H1 (cell line): ENCODE results near the gene DLG1. TPM values are rescaled to one million over a fixed set of nuclear protein-coding genes. Genes with fewer than 3 reads are reported as not detected.

Experiments used
- KDM5A ChIP-seq: fragments of 200-600 bp; IDR thresholded peaks from 2 replicates; pipeline ENCODE4 v1.7.1; 2012; ENCODE audit warnings: mild to moderate bottlenecking, low read length, inconsistent platforms, mixed read lengths
- TCF12 ChIP-seq: IDR thresholded peaks from 2 replicates; pipeline ENCODE4 v1.6.1; 2011; ENCODE audit warnings: low read depth, mild to moderate bottlenecking, low read length
- TEAD4 ChIP-seq: IDR thresholded peaks from 2 replicates; pipeline ENCODE4 v1.6.1; 2012; ENCODE audit warnings: low read depth, low read length, inconsistent platforms, mixed read lengths
- polyA plus RNA-seq, 7 experiments: library from polyadenylated mRNA; depleted of rRNA in 3 of 7; stranded (reverse) in 5 of 7; unstranded in 2 of 7; fragments of >200 nt in 5 of 7; fragments of 200-250 nt in 2 of 7; gene quantifications; 1 replicate in 5 of 7; 2 replicates in 1 of 7; 4 replicates in 1 of 7; pipeline versions ENCODE4 v1.2.1 to v1.2.3, GENCODE V29; 2011 to 2013; ENCODE audit warnings: missing spikeins in 2 of 7, mixed read lengths in 2 of 7
- total RNA-seq: library from RNA; stranded (reverse); fragmentation: NEBNext Ultra II Directional; extraction: Animal tissue kit (Norgen Biotek cat#: 25700); gene quantifications from 2 replicates; pipeline ENCODE4 v1.2.1, GENCODE V29; 2021
- TF ChIP-seq, protein P1 (sequence below): IDR thresholded peaks from 2 replicates; pipeline ENCODE4 v1.6.1; 2012; ENCODE audit warnings: inconsistent platforms
- TF ChIP-seq, protein P2 (sequence below), 3 experiments: IDR thresholded peaks; 1 replicate in 2 of 3; 2 replicates in 1 of 3; pipeline versions ENCODE4 v1.5.1 to v1.6.1; 2011; ENCODE audit warnings: low read length in 3 of 3, mild to moderate bottlenecking in 3 of 3, inconsistent platforms in 2 of 3, low read depth in 1 of 3, moderate library complexity in 1 of 3; ENCODE audit not compliant: insufficient read depth in 1 of 3; ENCODE audit errors: control extremely low read depth in 1 of 3

Gene DLG1
- total and polyA plus RNA-seq, 2 of the 8 experiments (the other 6 are each of a cell fraction or from before 2014, with no cell fraction given), result 13.4 to 78.8 TPM

DNA sequence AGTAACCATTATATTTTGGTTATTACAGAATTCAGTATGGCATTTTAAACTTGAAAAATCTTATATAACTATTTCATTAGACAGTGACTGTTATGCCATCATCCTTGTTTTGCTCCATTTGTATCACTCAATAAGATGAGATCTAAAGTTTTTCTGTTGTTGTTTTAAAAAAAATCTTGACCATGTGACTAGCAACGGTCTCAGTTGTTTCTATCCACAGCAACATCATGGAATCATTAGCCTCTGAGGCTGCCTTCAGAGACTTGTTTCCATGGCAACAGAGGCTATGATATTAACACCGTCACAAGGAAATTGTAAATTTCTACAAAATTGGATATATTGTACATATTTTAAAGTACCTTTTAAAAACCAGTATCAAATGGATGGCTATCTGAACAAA, 129.8 kb downstream of the DLG1 start (continued):
- TF ChIP-seq, protein P1, sequence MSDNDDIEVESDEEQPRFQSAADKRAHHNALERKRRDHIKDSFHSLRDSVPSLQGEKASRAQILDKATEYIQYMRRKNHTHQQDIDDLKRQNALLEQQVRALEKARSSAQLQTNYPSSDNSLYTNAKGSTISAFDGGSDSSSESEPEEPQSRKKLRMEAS, result no peak
- TF ChIP-seq KDM5A, result no peak
- TF ChIP-seq TEAD4, result no peak
- TF ChIP-seq, protein P2, sequence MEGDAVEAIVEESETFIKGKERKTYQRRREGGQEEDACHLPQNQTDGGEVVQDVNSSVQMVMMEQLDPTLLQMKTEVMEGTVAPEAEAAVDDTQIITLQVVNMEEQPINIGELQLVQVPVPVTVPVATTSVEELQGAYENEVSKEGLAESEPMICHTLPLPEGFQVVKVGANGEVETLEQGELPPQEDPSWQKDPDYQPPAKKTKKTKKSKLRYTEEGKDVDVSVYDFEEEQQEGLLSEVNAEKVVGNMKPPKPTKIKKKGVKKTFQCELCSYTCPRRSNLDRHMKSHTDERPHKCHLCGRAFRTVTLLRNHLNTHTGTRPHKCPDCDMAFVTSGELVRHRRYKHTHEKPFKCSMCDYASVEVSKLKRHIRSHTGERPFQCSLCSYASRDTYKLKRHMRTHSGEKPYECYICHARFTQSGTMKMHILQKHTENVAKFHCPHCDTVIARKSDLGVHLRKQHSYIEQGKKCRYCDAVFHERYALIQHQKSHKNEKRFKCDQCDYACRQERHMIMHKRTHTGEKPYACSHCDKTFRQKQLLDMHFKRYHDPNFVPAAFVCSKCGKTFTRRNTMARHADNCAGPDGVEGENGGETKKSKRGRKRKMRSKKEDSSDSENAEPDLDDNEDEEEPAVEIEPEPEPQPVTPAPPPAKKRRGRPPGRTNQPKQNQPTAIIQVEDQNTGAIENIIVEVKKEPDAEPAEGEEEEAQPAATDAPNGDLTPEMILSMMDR (IDR thresholded peaks at IDR 0.05; ENCODE audit: control extremely low read depth in 1 of 3, insufficient read depth in 1 of 3, low read depth in 1 of 3, low read length in 3 of 3), result no peak
- no peak for TF ChIP-seq TCF12
